KMS-11 (cell line): Measurements from ENCODE around the gene OR1I1.

Experiments
- H2AFZ ChIP-seq: fragments of 200-600 bp; sonication (generic); 2 replicates; pipeline ENCODE4 v1.6.1; 2016; ENCODE audit warnings: antibody characterized with exemption, mixed run types, low read depth
- H3K27ac ChIP-seq: fragments of 200-600 bp; sonication (generic); 2 replicates; pipeline ENCODE4 v1.6.1; 2016; ENCODE audit warnings: mild to moderate bottlenecking, mixed run types
- H3K27me3 ChIP-seq: fragments of 200-600 bp; sonication (generic); 2 replicates; pipeline ENCODE4 v1.6.1; 2017; ENCODE audit warnings: mild to moderate bottlenecking, low read depth, mixed run types, moderate library complexity; ENCODE audit not compliant: insufficient read depth
- H3K36me3 ChIP-seq: fragments of 200-600 bp; sonication (generic); 2 replicates; pipeline ENCODE4 v1.6.1; 2017; ENCODE audit warnings: mild to moderate bottlenecking, mixed run types; ENCODE audit not compliant: insufficient read depth
- H3K4me1 ChIP-seq: fragments of 200-600 bp; sonication (generic); 2 replicates; pipeline ENCODE4 v1.6.1; 2016; ENCODE audit warnings: mild to moderate bottlenecking, low read depth, mixed run types; ENCODE audit not compliant: poor library complexity, severe bottlenecking
- H3K4me2 ChIP-seq: fragments of 200-600 bp; sonication (generic); 2 replicates; pipeline ENCODE4 v1.7.0; 2016; ENCODE audit warnings: mild to moderate bottlenecking, mixed run types
- H3K4me3 ChIP-seq: fragments of 200-600 bp; sonication (generic); IDR thresholded peaks from 2 replicates; pipeline ENCODE4 v1.6.1; 2017; ENCODE audit warnings: low read depth, low read length, mixed read lengths; ENCODE audit not compliant: insufficient read depth
- H3K79me2 ChIP-seq: fragments of 200-600 bp; sonication (generic); 2 replicates; pipeline ENCODE4 v1.6.1; 2016; ENCODE audit warnings: low read depth, mixed run types; ENCODE audit not compliant: insufficient read depth
- H3K9ac ChIP-seq: fragments of 200-600 bp; sonication (generic); 2 replicates; pipeline ENCODE4 v1.6.1; 2016; ENCODE audit warnings: mild to moderate bottlenecking, mixed run types
- H4K20me1 ChIP-seq: fragments of 200-600 bp; sonication (generic); 2 replicates; pipeline ENCODE4 v1.6.1; 2016; ENCODE audit warnings: mild to moderate bottlenecking, mixed run types; ENCODE audit not compliant: insufficient read depth
- CTCF ChIP-seq: fragments of 200-600 bp; sonication (generic); conservative IDR thresholded peaks from 2 replicates; pipeline ENCODE4 v1.6.1; 2017; ENCODE audit warnings: low read depth, mild to moderate bottlenecking, antibody characterized with exemption, low read length, moderate library complexity, mixed read lengths

The OR1I1 gene

GRCh38 chr19:15081911-15082310, at the start of gene OR1I1:
TSS of gene OR1I1 (plus strand) at chr19:15082211. CDS start at chr19:15087066, 4,855 bp downstream.
- TF ChIP-seq CTCF = no peak
- H2AFZ ChIP-seq = no peak within 1 kb of the TSS
- H3K4me2 ChIP-seq = no peak within 1 kb of the TSS
- no peaks in the 10 kb centered on the region for H3K4me1 ChIP-seq
- peaks cover 33% of the 10 kb centered on the region; the same call in 1 of the 2 replicates for H3K27me3 ChIP-seq
- no peak within 1 kb of the TSS for H3K27ac ChIP-seq
- no peak within 1 kb of the TSS for H3K9ac ChIP-seq
- H4K20me1 ChIP-seq = no peaks in the 10 kb centered on the region
- no peaks in the 10 kb centered on the region for H3K79me2 ChIP-seq
- H3K4me3 ChIP-seq = no peak within 1 kb of the TSS
- H3K36me3 ChIP-seq = no peaks in the 10 kb centered on the region

- no peak overlapping the region for H3K9ac ChIP-seq
- no peak overlapping the region for H3K27ac ChIP-seq
- no peaks in the 10 kb centered on the region for H3K4me1 ChIP-seq
- peaks cover 10% of the 10 kb centered on the region for H3K27me3 ChIP-seq
- H2AFZ ChIP-seq = no peak overlapping the region
- H3K36me3 ChIP-seq = no peaks in the 10 kb centered on the region
- H4K20me1 ChIP-seq = no peaks in the 10 kb centered on the region
- H3K79me2 ChIP-seq = no peaks in the 10 kb centered on the region
- no peak overlapping the region for H3K4me3 ChIP-seq
- TF ChIP-seq CTCF = no peak
- H3K4me2 ChIP-seq = no peak overlapping the region
Measured at GRCh38 chr19:15035795-15036311, 46.2 kb upstream of the OR1I1 start.

GRCh38 chr19:15037586-15037985, 44.4 kb upstream of the OR1I1 start:
- Histone ChIP-seq H3K4me2 (no peak overlapping the region), H3K79me2 (no peaks in the 10 kb centered on the region), H3K27me3 (peaks cover 10% of the 10 kb centered on the region), H3K4me3 (no peak overlapping the region), H4K20me1 (no peaks in the 10 kb centered on the region), H3K4me1 (no peaks in the 10 kb centered on the region), H2AFZ (no peak overlapping the region), H3K9ac (no peak overlapping the region), H3K27ac (no peak overlapping the region), H3K36me3 (no peaks in the 10 kb centered on the region)
- no peak for TF ChIP-seq CTCF

GRCh38 chr19:15038294-15038693, 43.7 kb upstream of the OR1I1 start:
- H3K9ac ChIP-seq = no peak overlapping the region
- H3K79me2 ChIP-seq = no peaks in the 10 kb centered on the region
- no peak for TF ChIP-seq CTCF
- no peaks in the 10 kb centered on the region for H3K36me3 ChIP-seq
- H3K27me3 ChIP-seq = peaks cover 13% of the 10 kb centered on the region
- no peaks in the 10 kb centered on the region for H3K4me1 ChIP-seq
- no peak overlapping the region for H3K4me3 ChIP-seq
- H3K4me2 ChIP-seq = no peak overlapping the region
- H3K27ac ChIP-seq = no peak overlapping the region
- no peak overlapping the region for H2AFZ ChIP-seq
- H4K20me1 ChIP-seq = no peaks in the 10 kb centered on the region

GRCh38 chr19:15042003-15042402, 40.0 kb upstream of the OR1I1 start:
- Histone ChIP-seq H3K79me2 (no peaks in the 10 kb centered on the region), H2AFZ (no peak overlapping the region), H3K36me3 (no peaks in the 10 kb centered on the region), H3K27ac (no peak overlapping the region), H3K4me2 (no peak overlapping the region), H3K4me1 (no peaks in the 10 kb centered on the region), H3K9ac (no peak overlapping the region), H3K27me3 (peaks cover 13% of the 10 kb centered on the region), H4K20me1 (no peaks in the 10 kb centered on the region), H3K4me3 (no peak overlapping the region)
- TF ChIP-seq CTCF = no peak
